BJ (cell line): Measurements from ENCODE around the gene LTA4H. TPM values are rescaled to one million over a fixed set of nuclear protein-coding genes. Genes with fewer than 3 reads are reported as not detected.
"Not testable (repeated sequence)": the region's sequence is repeated elsewhere in the genome, so short reads cannot be mapped to it uniquely, and the experiment has no call there.

Experiments
- CTCF ChIA-PET: fragments of 350-600 bp; formaldehyde crosslinking; extraction: SDS; loops from one replicate; lab custom pipeline; 2021; ENCODE audit warnings: antibody characterized with exemption, inconsistent platforms; lab: Yijun Ruan, JAX
- POLR2A ChIA-PET: fragments of 300-600 bp; sonication (Branson Sonifier 250); formaldehyde crosslinking; extraction: SDS; loops from one replicate; lab custom pipeline; 2021; ENCODE audit warnings: antibody characterized with exemption; lab: Charles Lee
- DNase-seq: peaks from one replicate; pipeline ENCODE4 v3.0.0-alpha.2; 2011; ENCODE audit warnings: low read depth
- H3K27me3 ChIP-seq: 2 replicates; pipeline ENCODE4 v1.6.0; 2011; ENCODE audit warnings: low read length; ENCODE audit not compliant: control insufficient read depth, insufficient read depth
- H3K36me3 ChIP-seq: 2 replicates; pipeline ENCODE4 v1.5.1; 2011; ENCODE audit warnings: low read length; ENCODE audit not compliant: control insufficient read depth, insufficient read depth
- H3K4me3 ChIP-seq: 2 replicates; pipeline ENCODE4 v1.5.1; 2011; ENCODE audit warnings: low read depth, mild to moderate bottlenecking, control low read depth, low read length
- CTCF ChIP-seq: IDR thresholded peaks from 2 replicates; pipeline ENCODE4 v1.5.1; 2011; ENCODE audit warnings: low read depth, mild to moderate bottlenecking, control low read depth, inconsistent platforms, low read length, moderate library complexity; ENCODE audit not compliant: insufficient read depth
- polyA plus RNA-seq: library from polyadenylated mRNA; depleted of rRNA; stranded (reverse); fragments of >200 nt; gene quantifications from 2 replicates; pipeline ENCODE4 v1.2.3, GENCODE V29; 2011

LTA4H gene
- polyA plus RNA-seq, 1 experiment = 35.1 TPM

GRCh38 chr12:95972832-95973456 lies 62.4 kb downstream of the LTA4H start:
- no peak for DNase-seq
- Histone ChIP-seq H3K27me3 (no peaks in the 10 kb centered on the region), H3K4me3 (no peak overlapping the region), H3K36me3 (no peaks in the 10 kb centered on the region)
- no peak for TF ChIP-seq CTCF
- ChIA-PET CTCF (no interaction called here), POLR2A (no interaction called here)

GRCh38 chr12:95970905-95971304 lies 64.5 kb downstream of the LTA4H start:
- CTCF ChIA-PET = no interaction called here
- H3K4me3 ChIP-seq = no peak overlapping the region
- no peak for DNase-seq
- no peaks in the 10 kb centered on the region for H3K36me3 ChIP-seq
- no peaks in the 10 kb centered on the region for H3K27me3 ChIP-seq
- POLR2A ChIA-PET = no interaction called here
- no peak for TF ChIP-seq CTCF

GRCh38 chr12:95969116-95969515 lies 66.3 kb downstream of the LTA4H start:
- DNase-seq, H3K36me3 ChIP-seq, H3K27me3 ChIP-seq, POLR2A ChIA-PET, H3K4me3 ChIP-seq: not testable (repeated sequence)
- CTCF ChIA-PET = interaction anchor here (0.9 kb wide), 1 partner anchor 30 kb away, joined by 3 read pairs; no protein-coding TSS in a partner anchor

GRCh38 chr12:95967301-95967700 lies 68.1 kb downstream of the LTA4H start:
- TF ChIP-seq CTCF = no peak
- DNase-seq = no peak
- no peak overlapping the region for H3K4me3 ChIP-seq
- ChIA-PET POLR2A (no interaction called here), CTCF (no interaction called here)
- no peaks in the 10 kb centered on the region for H3K36me3 ChIP-seq
- no peaks in the 10 kb centered on the region for H3K27me3 ChIP-seq

GRCh38 chr12:95966287-95966870 lies 69.0 kb downstream of the LTA4H start:
- H3K27me3 ChIP-seq = no peaks in the 10 kb centered on the region
- ChIA-PET POLR2A (interaction anchor here (0.6 kb wide), 1 partner anchor 1352 kb away, joined by 5 read pairs; no protein-coding TSS in a partner anchor), CTCF (interaction anchor here (0.8 kb wide), 1 partner anchor 15 kb away, joined by 3 read pairs; no protein-coding TSS in a partner anchor)
- no peak for TF ChIP-seq CTCF
- no peaks in the 10 kb centered on the region for H3K36me3 ChIP-seq
- no peak for DNase-seq
- H3K4me3 ChIP-seq = no peak overlapping the region
